Spinal cord (tissue), 10 donors: ENCODE data around the gene ENAH. TPM values are rescaled to one million over a fixed set of nuclear protein-coding genes. Genes with fewer than 3 reads are reported as not detected.
A peak's percentile ranks its signal among the peaks of the same experiment; 100 is the strongest.

Experiments used
- DNase-seq, 6 donors: peaks; one replicate each; pipeline versions ENCODE4 v3.0.0 to v3.0.0-alpha.2; 2013 to 2015; ENCODE audit warnings: low spot score in 6 of 6, low read depth in 4 of 6
- H3K27ac ChIP-seq: one replicate; pipeline ENCODE4 v1.5.1; 2013; ENCODE audit warnings: low read depth, low read length, control low read depth
- H3K27me3 ChIP-seq: one replicate; pipeline ENCODE4 v1.6.1; 2013; ENCODE audit warnings: low read length; ENCODE audit not compliant: control insufficient read depth, insufficient read depth
- H3K36me3 ChIP-seq: one replicate; pipeline ENCODE4 v1.6.1; 2013; ENCODE audit warnings: low read length; ENCODE audit not compliant: control insufficient read depth, insufficient read depth
- H3K4me1 ChIP-seq: one replicate; pipeline ENCODE4 v1.6.1; 2013; ENCODE audit warnings: low read length; ENCODE audit not compliant: control insufficient read depth, insufficient read depth
- H3K4me3 ChIP-seq: one replicate; pipeline ENCODE4 v1.5.1; 2013; ENCODE audit warnings: low read depth, low read length, control low read depth
- H3K9me3 ChIP-seq: one replicate; pipeline ENCODE4 v1.6.1; 2013; ENCODE audit warnings: low read length; ENCODE audit not compliant: control insufficient read depth, insufficient read depth
- WGBS: methylation state at CpG from one replicate; pipeline ENCODE4 v1.1.5; 2013; ENCODE audit warnings: missing lambda C conversion rate; ENCODE audit not compliant: insufficient coverage; 5-methylcytosine and 5-hydroxymethylcytosine counted together
- polyA plus RNA-seq, 2 donors: library from polyadenylated mRNA; unstranded; fragments of 120-200 nt; gene quantifications; one replicate each; pipeline ENCODE4 v1.2.1, GENCODE V29; 2013; ENCODE audit not compliant: insufficient read length in 2 of 2
- total RNA-seq, 2 donors: library from RNA; depleted of rRNA in 1 of 2; stranded (reverse); fragments of 120-200 nt in 1 of 2; fragments of >200 nt in 1 of 2; gene quantifications; one replicate each; pipeline versions ENCODE4 v1.2.3 to v1.2.4, GENCODE V29; 2013 to 2014
- donor health status: healthy.

Gene ENAH
- total and polyA plus RNA-seq, 4 donors = 78.8 to 129 (median 88.9) TPM

DNA sequence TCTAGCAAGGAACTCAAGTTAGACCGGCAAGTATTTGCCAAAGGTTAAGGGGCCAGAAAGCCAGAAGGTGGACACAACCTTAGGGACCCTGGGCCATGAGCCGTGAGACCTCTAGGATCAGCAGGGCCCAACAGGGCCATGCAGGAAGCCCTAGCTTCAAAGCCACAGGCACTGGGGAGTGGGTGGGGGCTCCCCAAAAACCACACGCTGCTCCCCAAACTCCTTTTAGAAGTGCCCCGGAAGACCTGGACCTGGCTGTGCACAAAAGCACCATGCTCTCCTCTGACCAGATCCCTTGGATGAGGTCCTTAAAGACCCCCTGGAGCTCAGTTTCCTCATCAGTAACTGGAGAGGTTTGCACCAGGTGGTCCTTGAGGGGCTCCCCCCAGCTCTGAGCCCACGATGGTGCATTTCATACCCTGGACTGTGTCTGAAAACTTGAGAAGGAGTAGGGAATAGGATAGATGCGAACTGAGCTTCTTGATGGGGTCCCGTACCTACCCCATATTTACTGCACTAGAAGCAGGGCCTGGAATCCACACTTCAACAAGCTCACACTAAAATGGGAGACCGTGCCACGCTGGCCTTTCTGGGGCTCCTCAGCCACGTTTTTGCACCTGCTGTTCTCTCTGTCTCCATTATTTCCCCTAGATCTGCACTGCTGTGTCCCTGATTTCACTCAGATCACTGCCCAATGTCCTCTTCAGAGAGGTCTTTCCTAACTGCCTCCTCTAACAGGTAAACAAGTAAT lies 184.5 kb downstream of the ENAH start:
- no peaks in the 10 kb centered on the region for H3K36me3 ChIP-seq
- peaks cover 20% of the 10 kb centered on the region for H3K4me1 ChIP-seq
- 84% methylated on average over 7 of the region's 10 CpGs for WGBS
- H3K4me3 ChIP-seq = no peak overlapping the region
- no peaks in the 10 kb centered on the region for H3K9me3 ChIP-seq
- H3K27me3 ChIP-seq = no peaks in the 10 kb centered on the region
- no peak for DNase-seq
- H3K27ac ChIP-seq = no peak overlapping the region

DNA sequence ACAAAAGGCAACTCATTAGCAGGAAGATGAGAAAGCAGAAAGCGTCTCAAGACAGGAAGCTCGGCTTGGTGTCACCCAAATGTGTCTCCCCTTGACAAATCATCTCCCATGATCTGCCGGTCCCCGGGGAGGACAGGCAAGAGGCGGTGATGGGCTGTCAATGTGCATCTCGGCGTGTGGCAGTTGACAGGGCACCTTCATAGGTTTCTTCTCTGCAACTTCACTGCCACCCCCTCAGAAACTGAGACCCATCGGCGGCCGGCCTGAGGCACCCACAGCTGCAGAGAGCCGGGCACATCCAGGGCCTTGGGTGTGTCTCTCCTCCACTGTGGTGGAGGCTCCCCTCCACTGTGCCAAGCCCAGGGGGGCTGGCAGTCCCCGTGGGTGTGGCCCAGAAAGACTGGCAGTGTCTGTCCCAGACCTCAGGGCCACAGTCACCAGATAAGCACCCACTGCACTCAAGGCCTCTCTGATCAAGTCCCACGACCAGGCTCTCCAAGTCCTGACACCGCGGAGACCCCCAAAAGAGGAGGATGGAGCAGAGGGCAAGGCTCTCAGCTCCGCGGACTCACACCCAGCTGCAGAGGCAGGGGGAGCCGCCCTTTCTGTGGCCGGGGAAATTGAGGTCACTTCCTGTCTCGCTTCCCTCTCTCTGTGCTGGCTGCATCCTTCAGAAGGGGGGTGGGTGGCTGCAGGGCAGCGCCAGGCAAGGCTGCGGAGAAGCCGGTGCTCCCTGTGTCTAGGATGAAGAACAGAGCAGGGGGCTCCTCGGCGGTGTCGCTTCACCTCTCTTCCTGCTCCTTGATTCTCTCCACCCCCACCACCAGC lies 185.5 kb downstream of the ENAH start:
- Histone ChIP-seq H3K36me3 (no peaks in the 10 kb centered on the region), H3K27me3 (no peaks in the 10 kb centered on the region), H3K4me3 (no peak overlapping the region), H3K9me3 (no peaks in the 10 kb centered on the region), H3K27ac (peak overlapping the region; percentile 29), H3K4me1 (peaks cover 28% of the 10 kb centered on the region)
- DNase-seq = no peak
- 75% methylated on average over 19 of the region's 26 CpGs for WGBS

DNA sequence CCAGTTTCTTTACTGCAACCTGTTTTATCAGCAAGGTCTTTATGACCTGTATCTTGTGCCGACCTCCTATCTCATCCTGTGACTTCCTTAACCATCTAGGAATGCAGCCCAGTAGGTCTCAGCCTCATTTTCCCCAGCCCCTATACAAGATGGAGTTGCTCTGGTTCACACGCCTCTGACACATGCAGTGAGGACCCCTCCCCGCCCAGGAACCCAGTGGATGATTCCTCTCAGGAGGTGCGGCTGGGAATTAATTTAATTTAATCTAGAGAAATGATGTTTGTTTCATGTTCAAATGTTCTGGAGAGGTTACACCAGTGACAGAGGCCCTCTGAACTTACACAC lies 186.1 kb downstream of the ENAH start:
- Histone ChIP-seq H3K27ac (no peak overlapping the region), H3K9me3 (no peaks in the 10 kb centered on the region), H3K36me3 (no peaks in the 10 kb centered on the region), H3K4me1 (peaks cover 34% of the 10 kb centered on the region), H3K27me3 (no peaks in the 10 kb centered on the region), H3K4me3 (no peak overlapping the region)
- WGBS = 94% methylated on average over 1 of the region's 4 CpGs
- DNase-seq = no peak

DNA sequence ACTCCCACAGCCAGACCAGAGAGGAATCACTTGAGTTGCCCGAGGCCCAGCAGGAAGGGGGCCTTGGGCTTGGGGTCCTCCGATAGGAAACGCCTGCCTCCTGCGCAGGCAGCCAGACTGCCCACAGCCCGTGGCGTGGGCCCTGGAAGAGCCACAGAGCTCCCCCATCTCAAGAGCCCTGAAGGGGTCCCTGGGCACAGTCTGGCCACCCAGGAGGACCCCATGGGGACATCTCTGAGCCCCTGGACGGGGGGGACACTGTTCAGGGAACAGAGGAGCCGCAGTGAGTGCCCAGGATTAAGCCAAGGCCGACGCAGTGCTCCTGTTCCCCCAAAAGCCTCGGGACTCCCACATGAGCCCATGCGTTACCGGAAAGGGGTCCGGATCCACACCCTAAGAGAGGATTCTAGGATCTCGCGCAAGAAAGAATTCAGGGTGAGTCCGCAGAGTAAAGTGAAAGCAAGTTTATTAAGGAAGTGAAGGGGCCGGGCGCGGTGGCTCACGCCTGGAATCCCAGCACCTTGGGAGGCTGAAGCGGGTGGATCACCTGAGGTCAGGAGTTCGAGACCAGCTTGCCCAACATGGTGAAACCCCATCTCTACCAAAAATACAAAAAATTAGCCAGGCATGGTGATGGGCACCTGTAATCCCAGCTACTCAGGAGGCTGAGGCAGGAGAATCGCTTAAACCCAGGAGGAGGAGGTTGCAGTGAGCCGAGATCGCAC lies 187.0 kb downstream of the ENAH start:
- Histone ChIP-seq H3K9me3 (no peaks in the 10 kb centered on the region), H3K36me3 (no peaks in the 10 kb centered on the region), H3K4me3 (no peak overlapping the region), H3K27ac (no peak overlapping the region), H3K27me3 (no peaks in the 10 kb centered on the region), H3K4me1 (peaks cover 42% of the 10 kb centered on the region)
- no peak for DNase-seq
- 91% methylated on average over 22 of the region's 26 CpGs for WGBS

DNA sequence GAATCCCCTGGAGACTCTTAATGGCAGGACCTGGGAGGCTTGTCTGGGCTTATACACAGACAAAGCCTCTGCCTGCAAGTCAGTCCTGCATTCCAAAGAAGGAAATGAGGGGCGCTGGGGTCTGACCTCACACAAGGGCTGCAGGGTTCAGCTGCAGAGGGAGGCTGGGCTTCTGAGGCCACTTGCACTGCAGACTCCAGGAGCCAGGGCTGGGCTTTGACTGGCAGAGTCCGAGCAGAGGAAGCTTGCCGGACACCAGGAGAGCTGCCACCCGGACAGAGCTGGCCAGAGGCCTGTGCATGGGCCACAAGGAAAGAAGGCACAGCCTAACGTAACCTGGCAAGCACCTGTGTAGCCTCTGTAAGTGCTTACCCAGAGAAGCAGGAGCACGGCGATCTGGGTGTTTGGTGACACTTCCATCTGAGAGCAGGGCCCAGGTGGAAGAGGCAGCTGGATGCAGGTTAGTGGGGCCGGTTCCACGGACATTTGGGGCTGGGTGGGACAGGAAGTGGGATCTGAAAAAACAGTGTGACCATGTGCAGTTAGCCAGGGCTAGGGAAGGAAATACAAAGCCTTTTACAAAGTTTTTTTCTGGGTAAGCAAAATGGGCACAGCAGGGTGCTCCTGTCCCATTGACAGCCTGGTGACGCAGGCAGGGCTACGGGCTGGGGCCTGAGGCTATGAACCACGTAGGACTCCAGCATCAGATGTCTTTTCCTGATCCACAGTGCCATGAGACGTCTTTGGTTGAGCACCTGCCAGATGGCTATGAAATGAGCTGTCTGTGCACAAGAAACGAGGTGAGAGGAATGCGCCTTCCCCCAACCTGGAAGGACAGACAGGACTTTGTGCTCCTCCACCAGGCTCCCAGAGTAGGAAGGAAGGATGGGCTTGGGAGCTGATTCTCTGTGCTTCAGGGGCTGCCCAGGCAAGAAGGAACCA lies 187.8 kb downstream of the ENAH start:
- H3K27me3 ChIP-seq = no peaks in the 10 kb centered on the region
- H3K4me1 ChIP-seq = peaks cover 43% of the 10 kb centered on the region
- no peak overlapping the region for H3K4me3 ChIP-seq
- 50% methylated on average over 12 of the region's 15 CpGs for WGBS
- no peaks in the 10 kb centered on the region for H3K9me3 ChIP-seq
- no peaks in the 10 kb centered on the region for H3K36me3 ChIP-seq
- no peak overlapping the region for H3K27ac ChIP-seq
- DNase-seq = no peak

DNA sequence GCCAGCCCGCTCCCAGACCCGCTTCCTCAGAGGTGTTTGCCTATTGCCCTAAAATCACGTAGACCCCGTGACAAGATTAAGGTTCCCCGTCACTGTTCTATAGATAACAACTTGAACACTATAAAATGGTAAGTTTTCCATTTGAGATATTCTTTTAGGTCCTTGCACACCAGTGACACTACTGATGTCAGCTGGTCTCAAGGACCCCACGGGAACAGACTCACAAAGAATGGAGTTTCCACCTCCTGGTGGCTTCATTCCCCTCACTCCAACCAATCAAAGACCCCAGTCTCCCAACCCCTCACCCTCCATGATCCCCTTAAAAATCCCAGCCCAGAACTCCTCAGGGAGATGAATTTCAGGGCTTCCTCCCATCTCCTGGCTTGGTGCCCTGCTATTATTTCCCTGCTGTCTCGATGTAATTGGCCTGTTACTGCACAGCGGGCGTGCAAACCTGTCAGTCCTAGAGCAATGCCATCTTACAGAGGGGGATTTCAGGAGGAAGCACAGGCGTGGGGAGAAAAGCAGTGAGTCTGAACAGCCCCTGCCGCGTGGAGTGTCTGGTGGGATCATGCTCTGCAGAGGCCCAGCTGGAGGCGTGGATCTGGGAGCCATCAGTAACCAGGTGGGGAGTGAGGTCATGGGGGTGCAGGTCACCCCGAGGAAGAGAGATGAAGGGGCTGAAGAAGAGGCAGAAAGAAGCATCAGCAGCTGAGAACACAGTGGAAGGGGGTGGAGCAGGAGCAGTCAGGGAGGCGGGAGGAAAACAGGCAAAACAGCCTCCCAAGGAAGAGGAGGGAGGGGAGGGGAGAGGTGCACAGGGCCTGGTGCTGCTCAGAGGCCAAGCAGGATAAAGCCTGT lies 190.0 kb downstream of the ENAH start:
- DNase-seq = peak in 2 of 6 donors; percentile 82 to 86
- Histone ChIP-seq H3K4me1 (peaks cover 46% of the 10 kb centered on the region), H3K9me3 (no peaks in the 10 kb centered on the region), H3K27ac (no peak overlapping the region), H3K36me3 (no peaks in the 10 kb centered on the region), H3K27me3 (no peaks in the 10 kb centered on the region), H3K4me3 (no peak overlapping the region)
- WGBS = 23% methylated on average over 10 of the region's 15 CpGs

DNA sequence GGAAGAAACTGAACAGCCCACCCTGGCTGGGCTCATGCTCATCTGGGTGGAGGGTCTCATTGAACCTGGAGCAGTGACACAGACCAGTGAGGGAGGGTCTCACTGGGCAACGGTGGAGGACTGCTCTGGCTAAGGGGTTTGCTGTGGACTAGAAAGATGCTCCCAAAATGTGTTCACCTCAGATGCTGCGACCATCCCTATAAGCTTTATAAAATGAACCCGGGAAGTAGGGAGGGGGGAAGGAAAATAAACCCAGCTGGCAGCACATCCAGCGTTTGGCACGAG lies 190.6 kb downstream of the ENAH start:
- no peak for DNase-seq
- no peak overlapping the region for H3K27ac ChIP-seq
- H3K27me3 ChIP-seq = no peaks in the 10 kb centered on the region
- H3K9me3 ChIP-seq = no peaks in the 10 kb centered on the region
- WGBS = 50% methylated on average over 1 of the region's 5 CpGs
- no peaks in the 10 kb centered on the region for H3K36me3 ChIP-seq
- no peak overlapping the region for H3K4me3 ChIP-seq
- H3K4me1 ChIP-seq = peaks cover 41% of the 10 kb centered on the region

DNA sequence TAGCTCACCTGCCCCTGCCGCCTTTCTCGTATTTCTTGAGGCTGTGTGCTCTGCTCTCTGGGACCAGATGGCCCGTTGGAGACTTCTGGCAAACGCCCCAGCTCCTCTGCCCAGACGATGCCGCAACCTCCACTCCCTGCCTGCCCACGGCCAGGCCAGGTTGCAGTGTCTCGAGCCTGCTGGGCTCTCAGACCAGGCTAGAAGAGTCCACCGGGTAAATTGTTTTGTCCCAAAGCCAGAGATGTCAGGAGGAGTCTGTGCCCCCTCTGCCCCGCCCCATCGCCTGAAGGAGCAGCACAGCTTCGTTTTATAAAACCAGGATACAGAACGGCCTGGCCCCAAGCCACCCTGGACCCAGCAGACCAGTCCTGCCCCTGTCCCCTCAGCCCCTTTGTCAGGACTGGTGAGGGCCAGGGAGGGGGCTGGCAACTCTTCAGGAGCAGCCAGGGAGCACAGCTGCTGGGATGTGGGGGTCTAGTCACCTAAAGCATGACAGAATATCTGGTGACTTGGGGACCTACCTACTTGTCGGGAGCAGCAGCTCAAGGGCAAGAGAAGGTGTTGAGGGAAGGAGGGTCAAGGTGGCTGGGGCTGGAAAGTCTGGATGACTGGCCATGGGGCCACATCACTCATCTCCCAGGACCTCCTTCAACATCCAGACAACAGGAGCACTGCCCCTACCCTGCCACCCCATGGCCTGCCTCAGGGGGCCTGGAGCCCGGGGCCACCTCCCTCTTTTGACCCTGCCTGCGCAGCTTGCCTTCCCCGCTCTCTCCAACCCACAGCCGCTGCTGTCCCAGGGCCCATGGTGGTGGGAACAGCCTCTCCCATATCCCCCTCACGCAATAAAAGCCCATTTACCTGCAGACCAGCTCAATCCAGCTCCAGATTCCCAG lies 191.1 kb downstream of the ENAH start:
- DNase-seq = no peak
- 66% methylated on average over 17 of the region's 19 CpGs for WGBS
- Histone ChIP-seq H3K9me3 (no peaks in the 10 kb centered on the region), H3K27me3 (no peaks in the 10 kb centered on the region), H3K36me3 (no peaks in the 10 kb centered on the region), H3K4me3 (no peak overlapping the region), H3K27ac (no peak overlapping the region), H3K4me1 (peaks cover 39% of the 10 kb centered on the region)
